Loucy (cell line): ENCODE data around the gene TLR4.

ENCODE experiments used
- H2AFZ ChIP-seq: fragments of 200-600 bp; sonication (generic); 2 replicates; pipeline ENCODE4 v1.6.0; 2016; ENCODE audit warnings: antibody characterized with exemption, mild to moderate bottlenecking, low read length, moderate library complexity
- H3F3A ChIP-seq: fragments of 200-600 bp; 2 replicates; pipeline ENCODE4 v1.6.0; 2016; ENCODE audit warnings: antibody characterized with exemption, low read depth, mild to moderate bottlenecking
- H3K27me3 ChIP-seq: fragments of 200-600 bp; sonication (generic); 2 replicates; pipeline ENCODE4 v1.6.1; 2014; ENCODE audit warnings: low read length, mild to moderate bottlenecking; ENCODE audit not compliant: insufficient read depth, poor library complexity, severe bottlenecking
- H3K36me3 ChIP-seq: fragments of 200-600 bp; sonication (generic); 2 replicates; pipeline ENCODE4 v1.6.1; 2016; ENCODE audit warnings: low read length; ENCODE audit not compliant: insufficient read depth
- H3K4me1 ChIP-seq: fragments of 200-600 bp; sonication (generic); 2 replicates; pipeline ENCODE4 v1.5.1; 2014; ENCODE audit warnings: low read length, mild to moderate bottlenecking; ENCODE audit not compliant: insufficient read depth, poor library complexity, severe bottlenecking
- H3K4me2 ChIP-seq: fragments of 200-600 bp; sonication (generic); 2 replicates; pipeline ENCODE4 v1.6.0; 2014; ENCODE audit warnings: antibody characterized with exemption, low read length, low read depth, mild to moderate bottlenecking; ENCODE audit not compliant: poor library complexity, severe bottlenecking
- H3K4me3 ChIP-seq: fragments of 200-600 bp; sonication (generic); 2 replicates; pipeline ENCODE4 v1.5.1; 2014; ENCODE audit warnings: low read length, mild to moderate bottlenecking, mixed read lengths; ENCODE audit not compliant: poor library complexity, severe bottlenecking
- H3K79me2 ChIP-seq: fragments of 200-600 bp; sonication (generic); 2 replicates; pipeline ENCODE4 v1.6.1; 2014; ENCODE audit warnings: low read length; ENCODE audit not compliant: insufficient read depth
- H3K9ac ChIP-seq: fragments of 200-600 bp; sonication (generic); 2 replicates; pipeline ENCODE4 v1.6.0; 2014; ENCODE audit warnings: mild to moderate bottlenecking, low read depth, low read length, moderate library complexity; ENCODE audit not compliant: poor library complexity, severe bottlenecking
- H3K9me2 ChIP-seq: fragments of 200-600 bp; sonication (generic); replicated peaks from 2 replicates; pipeline ENCODE4 v1.6.1; 2016; ENCODE audit warnings: low read depth, low read length, mixed read lengths
- H3K9me3 ChIP-seq: fragments of 200-600 bp; sonication (generic); 2 replicates; pipeline ENCODE4 v1.6.1; 2014; ENCODE audit warnings: mild to moderate bottlenecking, antibody characterized with exemption, low read length, low read depth; ENCODE audit not compliant: insufficient read depth
- H4K20me1 ChIP-seq: fragments of 200-600 bp; sonication (generic); 2 replicates; pipeline ENCODE4 v1.6.0; 2014; ENCODE audit warnings: antibody characterized with exemption, low read length, mild to moderate bottlenecking; ENCODE audit not compliant: insufficient read depth, poor library complexity, severe bottlenecking
- EZH2phosphoT487 ChIP-seq: fragments of 200-600 bp; IDR thresholded peaks from 2 replicates; pipeline ENCODE4 v1.6.1; 2018; ENCODE audit warnings: antibody characterized with exemption, mild to moderate bottlenecking, moderate library complexity, borderline replicate concordance
- TF ChIP-seq, protein P1 (sequence below): fragments of 200-600 bp; sonication (generic); conservative IDR thresholded peaks from 2 replicates; pipeline ENCODE4 v1.5.1; 2014; ENCODE audit warnings: mild to moderate bottlenecking, antibody characterized with exemption, low read length

The TLR4 gene

DNA sequence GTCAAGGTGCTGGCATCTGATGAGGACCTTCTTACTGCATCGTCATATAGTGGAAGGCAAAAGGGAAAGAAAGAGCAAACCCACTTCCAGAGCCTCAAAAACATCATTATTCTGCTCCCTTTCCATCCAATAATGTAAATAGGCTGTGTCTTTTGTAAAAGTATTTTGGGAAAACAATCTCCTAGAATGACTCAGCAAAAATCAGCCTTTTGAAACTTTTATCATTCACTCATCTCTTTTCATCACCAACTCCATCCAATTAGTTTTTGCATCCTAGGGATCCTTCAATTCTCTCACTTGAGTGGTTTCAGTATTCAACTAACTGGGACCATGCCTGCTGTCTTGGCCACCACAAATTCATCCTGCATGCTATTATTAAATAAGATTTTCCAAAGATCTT is 39.8 kb upstream of the TLR4 start:
- Histone ChIP-seq H3K79me2 (no peaks in the 10 kb centered on the region), H3K9me3 (no peaks in the 10 kb centered on the region), H3K4me2 (no peak overlapping the region), H3K36me3 (no peaks in the 10 kb centered on the region), H3F3A (no peaks in the 10 kb centered on the region), H3K9ac (no peak overlapping the region), H3K4me1 (no peaks in the 10 kb centered on the region), H3K27me3 (no peaks in the 10 kb centered on the region), H4K20me1 (no peaks in the 10 kb centered on the region), H3K9me2 (no peaks in the 10 kb centered on the region; the same call in 1 of the 2 replicates), H2AFZ (no peak overlapping the region), H3K4me3 (no peak overlapping the region)
- TF ChIP-seq, protein P1, sequence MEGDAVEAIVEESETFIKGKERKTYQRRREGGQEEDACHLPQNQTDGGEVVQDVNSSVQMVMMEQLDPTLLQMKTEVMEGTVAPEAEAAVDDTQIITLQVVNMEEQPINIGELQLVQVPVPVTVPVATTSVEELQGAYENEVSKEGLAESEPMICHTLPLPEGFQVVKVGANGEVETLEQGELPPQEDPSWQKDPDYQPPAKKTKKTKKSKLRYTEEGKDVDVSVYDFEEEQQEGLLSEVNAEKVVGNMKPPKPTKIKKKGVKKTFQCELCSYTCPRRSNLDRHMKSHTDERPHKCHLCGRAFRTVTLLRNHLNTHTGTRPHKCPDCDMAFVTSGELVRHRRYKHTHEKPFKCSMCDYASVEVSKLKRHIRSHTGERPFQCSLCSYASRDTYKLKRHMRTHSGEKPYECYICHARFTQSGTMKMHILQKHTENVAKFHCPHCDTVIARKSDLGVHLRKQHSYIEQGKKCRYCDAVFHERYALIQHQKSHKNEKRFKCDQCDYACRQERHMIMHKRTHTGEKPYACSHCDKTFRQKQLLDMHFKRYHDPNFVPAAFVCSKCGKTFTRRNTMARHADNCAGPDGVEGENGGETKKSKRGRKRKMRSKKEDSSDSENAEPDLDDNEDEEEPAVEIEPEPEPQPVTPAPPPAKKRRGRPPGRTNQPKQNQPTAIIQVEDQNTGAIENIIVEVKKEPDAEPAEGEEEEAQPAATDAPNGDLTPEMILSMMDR: no peak
- TF ChIP-seq EZH2phosphoT487: no peak

DNA sequence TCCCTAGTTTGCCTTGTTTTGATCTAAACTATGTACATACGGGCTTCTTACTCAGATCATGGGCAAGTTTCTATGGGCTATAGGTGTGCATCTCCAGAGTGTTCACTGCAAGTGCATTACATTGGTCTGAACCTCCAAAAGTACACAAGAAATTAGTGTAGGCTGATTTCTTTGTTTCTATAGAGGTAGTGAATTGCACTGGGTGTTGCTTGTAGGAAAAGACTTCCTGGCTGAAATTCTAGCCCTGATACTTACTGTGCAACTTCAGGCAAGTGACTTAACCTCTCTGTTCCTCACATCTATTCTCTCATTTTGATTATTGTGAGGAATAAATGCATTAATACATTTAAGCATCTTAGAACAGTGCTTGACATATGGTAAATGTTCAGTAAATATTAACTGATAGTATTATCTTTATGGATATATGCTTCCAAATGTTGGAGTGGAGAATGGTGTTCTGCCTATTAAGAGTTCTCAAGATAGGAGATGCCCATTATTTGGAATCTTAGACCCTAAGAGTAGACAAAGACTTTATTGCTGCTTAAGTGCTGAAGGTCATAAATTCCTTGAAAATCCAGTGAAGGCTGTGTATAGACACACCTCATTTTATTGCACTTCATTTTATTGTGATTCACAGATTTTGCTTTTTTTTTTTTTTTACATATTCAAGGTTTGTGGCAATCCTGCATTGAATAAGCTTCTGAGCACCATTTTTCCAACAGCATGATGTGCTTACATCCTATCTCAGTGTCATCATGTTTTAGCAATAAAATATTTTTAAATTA is 38.4 kb upstream of the TLR4 start:
- Histone ChIP-seq H3K9me2 (no peaks in the 10 kb centered on the region; the same call in 1 of the 2 replicates), H3K4me3 (no peak overlapping the region), H3K79me2 (no peaks in the 10 kb centered on the region), H3K36me3 (no peaks in the 10 kb centered on the region), H3K4me1 (no peaks in the 10 kb centered on the region), H3K27me3 (no peaks in the 10 kb centered on the region), H4K20me1 (no peaks in the 10 kb centered on the region), H3K4me2 (no peak overlapping the region), H3K9ac (no peak overlapping the region), H2AFZ (no peak overlapping the region), H3F3A (no peaks in the 10 kb centered on the region), H3K9me3 (no peaks in the 10 kb centered on the region)
- TF ChIP-seq EZH2phosphoT487: no peak
- TF ChIP-seq, protein P1: no peak

DNA sequence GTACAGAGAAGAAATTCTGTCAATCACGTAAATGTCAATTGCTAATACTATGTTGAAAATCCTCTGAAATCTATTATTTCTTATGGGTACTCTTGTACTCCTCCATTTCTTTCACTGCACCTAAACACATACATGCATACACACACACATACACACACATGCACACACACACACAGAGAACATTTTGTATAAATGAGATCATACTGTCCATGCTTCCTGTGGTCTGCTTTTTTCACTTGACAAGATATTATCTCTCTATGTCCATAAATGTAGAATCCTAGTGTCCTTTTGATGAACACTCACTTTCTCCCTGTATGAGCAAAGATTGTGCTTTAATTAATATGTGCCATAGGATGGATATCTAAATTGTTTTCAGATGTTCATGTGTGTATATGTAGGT is 32.7 kb upstream of the TLR4 start:
- Histone ChIP-seq H3K4me2 (no peak overlapping the region), H3K27me3 (no peaks in the 10 kb centered on the region), H2AFZ (no peak overlapping the region), H3F3A (no peaks in the 10 kb centered on the region), H3K4me3 (no peak overlapping the region), H3K4me1 (no peaks in the 10 kb centered on the region), H4K20me1 (no peaks in the 10 kb centered on the region), H3K9ac (no peak overlapping the region), H3K9me3 (no peaks in the 10 kb centered on the region), H3K36me3 (no peaks in the 10 kb centered on the region), H3K9me2 (no peaks in the 10 kb centered on the region; the same call in 1 of the 2 replicates), H3K79me2 (no peaks in the 10 kb centered on the region)
- TF ChIP-seq EZH2phosphoT487: no peak
- TF ChIP-seq, protein P1: no peak
